OCI-LY3 (cell line): ENCODE results near the gene CA10.

Experiments used
- H2AFZ ChIP-seq: fragments of 200-600, 300-600 bp; shearing (Covaris generic); 2 replicates; pipeline ENCODE4 v1.6.0; 2014; ENCODE audit warnings: antibody characterized with exemption, low read depth, low read length
- H3K27ac ChIP-seq: fragments of 200-600, 300-600 bp; sonication (generic); 2 replicates; pipeline ENCODE4 v1.5.1; 2014; ENCODE audit warnings: mild to moderate bottlenecking, low read length, moderate library complexity, mixed read lengths
- H3K27me3 ChIP-seq: fragments of 200-600, 300-600 bp; sonication (generic); 2 replicates; pipeline ENCODE4 v1.6.1; 2014; ENCODE audit warnings: low read depth, low read length, mixed read lengths
- H3K36me3 ChIP-seq: fragments of 200-600, 300-600 bp; sonication (generic); replicated peaks from 2 replicates; pipeline ENCODE3; 2014; ENCODE audit warnings: low read depth, low read length, mixed read lengths
- H3K4me1 ChIP-seq: fragments of 300-600, 200-600 bp; sonication (generic); 2 replicates; pipeline ENCODE4 v1.6.1; 2014; ENCODE audit warnings: low read length, mixed read lengths
- H3K4me2 ChIP-seq: fragments of 200-600, 300-600 bp; sonication (generic); 2 replicates; pipeline ENCODE4 v1.6.1; 2014; ENCODE audit warnings: low read length, mixed read lengths
- H3K4me3 ChIP-seq: fragments of 300-600, 200-600 bp; sonication (generic); 2 replicates; pipeline ENCODE4 v1.5.1; 2014; ENCODE audit warnings: antibody characterized with exemption, mild to moderate bottlenecking, low read length, moderate library complexity
- H3K79me2 ChIP-seq: fragments of 300-600, 200-600 bp; shearing (Covaris generic); 2 replicates; pipeline ENCODE4 v1.6.1; 2014; ENCODE audit warnings: mild to moderate bottlenecking, low read length, mixed read lengths
- H3K9ac ChIP-seq: fragments of 300-600, 200-600 bp; shearing (Covaris generic); 2 replicates; pipeline ENCODE4 v1.6.0; 2014; ENCODE audit warnings: mild to moderate bottlenecking, low read length, moderate library complexity
- H3K9me3 ChIP-seq: fragments of 200-600, 300-600 bp; shearing (Covaris generic); 2 replicates; pipeline ENCODE4 v1.6.1; 2014; ENCODE audit warnings: low read length, mixed read lengths; ENCODE audit not compliant: insufficient read depth
- H4K20me1 ChIP-seq: fragments of 200-600, 300-600 bp; sonication (generic); 2 replicates; pipeline ENCODE4 v1.6.1; 2016; ENCODE audit warnings: low read length, mixed read lengths; ENCODE audit not compliant: insufficient read depth
- CTCF ChIP-seq: fragments of 200-600, 300-600 bp; sonication (generic); IDR thresholded peaks from 2 replicates; pipeline ENCODE4 v1.5.1; 2014; ENCODE audit warnings: antibody characterized with exemption, low read length, low read depth
- EZH2phosphoT487 ChIP-seq: fragments of 200-600 bp; shearing (Covaris generic); IDR thresholded peaks from 2 replicates; pipeline ENCODE4 v1.6.1; 2018; ENCODE audit warnings: antibody characterized with exemption, mixed run types, low read depth

CA10 gene

DNA sequence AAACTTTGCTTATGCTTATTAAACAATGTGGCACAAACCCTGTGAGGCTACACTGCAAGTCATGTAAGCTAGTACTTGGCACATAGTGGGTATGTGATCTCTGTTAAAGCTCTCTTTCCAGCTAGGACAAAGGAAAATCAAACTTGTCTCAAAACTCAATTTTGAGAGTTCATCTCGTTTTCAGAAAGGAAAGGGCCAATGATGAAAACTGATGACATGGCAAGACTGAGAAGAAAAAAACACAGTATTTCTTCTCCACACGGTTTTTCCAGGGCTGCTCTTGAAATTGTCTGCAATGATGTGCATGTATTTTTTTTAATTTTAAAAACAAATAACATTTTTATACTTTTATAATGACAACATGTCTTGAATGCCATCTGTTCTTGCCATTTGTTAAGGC, 389.8 kb downstream of the CA10 start:
- no peak for TF ChIP-seq CTCF
- no peak for TF ChIP-seq EZH2phosphoT487
- H3K4me2 ChIP-seq = no peak overlapping the region
- peaks cover 3% of the 10 kb centered on the region; the same call in 1 of the 2 replicates for H3K27me3 ChIP-seq
- no peaks in the 10 kb centered on the region for H3K79me2 ChIP-seq
- H2AFZ ChIP-seq = no peak overlapping the region
- no peaks in the 10 kb centered on the region for H3K36me3 ChIP-seq
- no peaks in the 10 kb centered on the region for H4K20me1 ChIP-seq
- no peak overlapping the region for H3K9ac ChIP-seq
- H3K9me3 ChIP-seq = no peaks in the 10 kb centered on the region
- no peak overlapping the region for H3K27ac ChIP-seq
- H3K4me1 ChIP-seq = no peaks in the 10 kb centered on the region
- H3K4me3 ChIP-seq = no peak overlapping the region

DNA sequence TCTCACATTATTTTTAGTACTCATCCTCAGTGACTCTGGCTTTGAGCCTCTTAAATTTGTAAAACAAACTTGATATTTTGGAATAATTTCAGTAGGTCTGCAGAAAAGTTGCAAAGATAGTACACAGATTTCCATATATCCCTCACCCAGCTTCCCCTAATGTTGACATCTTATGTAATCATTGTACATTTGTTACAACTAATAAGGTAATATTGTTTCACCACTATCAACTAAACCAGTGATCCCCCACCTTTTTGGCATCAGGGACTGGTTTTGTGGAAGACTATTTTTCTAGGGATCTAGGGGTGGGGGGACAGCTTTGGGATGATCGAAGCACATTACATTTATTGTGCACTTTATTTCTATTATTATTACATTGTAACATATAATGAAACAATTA, 391.2 kb downstream of the CA10 start:
- Histone ChIP-seq H3K9me3 (no peaks in the 10 kb centered on the region), H3K4me2 (no peak overlapping the region), H3K27ac (no peak overlapping the region), H3K9ac (no peak overlapping the region), H3K4me3 (no peak overlapping the region), H3K36me3 (no peaks in the 10 kb centered on the region), H3K27me3 (peaks cover 4% of the 10 kb centered on the region; the same call in 1 of the 2 replicates), H3K4me1 (no peaks in the 10 kb centered on the region), H3K79me2 (no peaks in the 10 kb centered on the region), H4K20me1 (no peaks in the 10 kb centered on the region), H2AFZ (no peak overlapping the region)
- TF ChIP-seq EZH2phosphoT487 (no peak), CTCF (no peak)

DNA sequence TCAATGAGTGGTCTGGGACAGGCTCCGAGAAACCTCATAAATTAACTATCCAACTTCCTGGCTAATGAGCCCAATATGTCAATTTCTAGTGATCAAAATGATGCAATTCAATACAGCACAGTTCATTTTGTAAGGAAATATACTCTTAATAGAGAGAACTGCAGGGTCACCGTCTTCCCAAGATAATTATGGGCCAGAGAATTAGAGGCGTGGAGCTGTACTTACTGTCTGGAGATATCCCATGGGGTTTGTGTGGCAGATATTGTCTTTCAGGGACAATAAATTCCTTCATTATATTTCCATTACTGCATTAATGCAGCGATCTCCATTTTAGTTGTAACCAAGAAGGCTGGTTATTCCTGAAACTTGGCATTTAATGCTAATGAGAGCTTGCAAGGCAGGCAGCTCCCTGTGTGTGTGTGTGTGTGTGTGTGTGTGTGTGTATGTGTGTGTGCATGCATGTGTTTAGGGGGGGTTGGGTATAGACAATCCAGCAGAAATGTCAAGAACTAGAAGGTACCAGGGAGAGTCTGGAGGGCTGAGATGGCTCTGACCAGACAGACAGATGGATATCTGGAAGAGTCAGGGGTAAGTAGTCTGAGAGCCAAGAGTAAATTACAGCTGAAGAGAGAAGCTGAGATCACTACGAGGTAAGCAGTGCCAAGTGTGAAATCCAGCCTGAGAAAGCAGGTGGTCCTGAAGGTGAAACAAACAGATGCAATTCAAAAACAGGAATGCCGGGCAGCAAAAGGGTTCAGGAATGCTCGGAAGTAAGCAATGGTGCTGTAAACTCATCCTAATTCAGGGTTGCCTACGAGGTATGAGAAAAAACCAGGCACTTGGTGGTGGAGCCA, 393.0 kb downstream of the CA10 start:
- no peaks in the 10 kb centered on the region for H4K20me1 ChIP-seq
- peaks cover 9% of the 10 kb centered on the region; the same call in 1 of the 2 replicates for H3K27me3 ChIP-seq
- no peak overlapping the region for H2AFZ ChIP-seq
- H3K79me2 ChIP-seq = no peaks in the 10 kb centered on the region
- H3K9me3 ChIP-seq = no peaks in the 10 kb centered on the region
- H3K9ac ChIP-seq = no peak overlapping the region
- no peaks in the 10 kb centered on the region for H3K36me3 ChIP-seq
- H3K27ac ChIP-seq = no peak overlapping the region
- H3K4me3 ChIP-seq = no peak overlapping the region
- H3K4me1 ChIP-seq = no peaks in the 10 kb centered on the region
- TF ChIP-seq EZH2phosphoT487 (no peak), CTCF (no peak)
- no peak overlapping the region for H3K4me2 ChIP-seq

DNA sequence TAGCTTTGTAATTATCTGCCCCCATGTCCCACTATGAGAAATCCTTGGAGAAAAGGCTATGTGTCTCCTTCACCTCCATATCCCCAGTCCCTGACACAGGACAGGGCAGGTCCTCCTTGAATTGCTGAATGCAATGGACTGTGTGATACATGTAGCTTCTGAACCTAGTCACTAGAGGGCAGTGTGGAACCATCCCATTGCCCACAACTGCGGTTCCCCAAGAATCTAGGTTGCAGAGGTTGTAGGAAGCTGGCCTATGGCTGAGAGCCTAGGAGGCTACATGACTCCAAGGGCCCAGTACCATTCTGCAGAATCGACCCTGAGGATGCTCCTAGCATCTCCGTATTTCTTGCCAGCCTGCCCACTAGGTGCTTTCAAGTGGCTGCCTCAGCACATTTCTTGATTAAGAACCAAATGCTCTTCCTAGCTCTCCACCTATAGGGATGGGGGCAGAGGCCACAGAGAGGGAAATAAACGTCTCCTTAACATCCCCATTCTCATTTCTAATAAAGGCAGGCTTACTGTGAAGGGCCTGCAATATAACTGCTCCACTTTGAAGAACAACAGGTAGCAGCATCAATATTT, 394.0 kb downstream of the CA10 start:
- no peaks in the 10 kb centered on the region for H3K4me1 ChIP-seq
- H3K4me3 ChIP-seq = no peak overlapping the region
- no peak overlapping the region for H3K27ac ChIP-seq
- H4K20me1 ChIP-seq = no peaks in the 10 kb centered on the region
- H3K27me3 ChIP-seq = peaks cover 9% of the 10 kb centered on the region; the same call in 1 of the 2 replicates
- no peak overlapping the region for H3K9ac ChIP-seq
- H3K79me2 ChIP-seq = no peaks in the 10 kb centered on the region
- no peaks in the 10 kb centered on the region for H3K36me3 ChIP-seq
- no peak overlapping the region for H3K4me2 ChIP-seq
- TF ChIP-seq EZH2phosphoT487 = no peak
- peak; percentile 82 for TF ChIP-seq CTCF
- H2AFZ ChIP-seq = no peak overlapping the region
- H3K9me3 ChIP-seq = no peaks in the 10 kb centered on the region
